ENCODE results near the gene PPP1CB. TPM values are rescaled to one million over a fixed set of nuclear protein-coding genes. Genes with fewer than 3 reads are reported as not detected.
"Not testable (repeated sequence)": the region's sequence is repeated elsewhere in the genome, so short reads cannot be mapped to it uniquely, and the experiment has no call there.

Gene PPP1CB
- total and polyA plus RNA-seq, 12 donors = 46.7 to 272 (median 190) TPM

- Histone ChIP-seq H3K4me1 (replicated peaks in 1 of 2) (peaks cover 0 to under 1% of the 10 kb centered on the region in 2 donors), H3K27ac (no peak overlapping the region), H3K36me3 (replicated peaks in 1 of 2) (no peaks in the 10 kb centered on the region), H3K27me3 (no peaks in the 10 kb centered on the region), H3K9me3 (replicated peaks in 1 of 3) (no peaks in the 10 kb centered on the region), H3K4me3 (no peak overlapping the region)
- TF ChIP-seq POLR2A (IDR thresholded peaks at IDR 0.05) (no peak), CTCF (IDR thresholded peaks at IDR 0.05) (no peak)
- WGBS, 4 donors = 87 to 94% (median 90%) methylated on average over 5 of the region's 5 CpGs
- no peak for DNase-seq
- intact Hi-C loops (cut with DNase I) = no loop called here
These were observed 20.9 kb upstream of the PPP1CB start for GRCh38 chr2:28730641-28731146.

GRCh38 chr2:28735511-28735910, 16.1 kb upstream of the PPP1CB start:
- TF ChIP-seq POLR2A (IDR thresholded peaks at IDR 0.05) (no peak), CTCF (IDR thresholded peaks at IDR 0.05) (no peak)
- H3K4me1 ChIP-seq (replicated peaks in 1 of 2) = peaks cover 7 to 10% of the 10 kb centered on the region in 2 donors
- H3K27me3 ChIP-seq = no peaks in the 10 kb centered on the region
- DNase-seq = no peak
- H3K27ac ChIP-seq = peak overlapping the region in 1 of 5 donors; percentile 52
- H3K4me3 ChIP-seq = no peak overlapping the region
- intact Hi-C loops (cut with DNase I) = no loop called here
- H3K36me3 ChIP-seq (replicated peaks in 1 of 2) = no peaks in the 10 kb centered on the region
- 74 to 86% (median 79%) methylated on average over 6 of the region's 6 CpGs for WGBS, 4 donors
- H3K9me3 ChIP-seq (replicated peaks in 1 of 3) = peaks cover 0 to 5% (median 0%) of the 10 kb centered on the region in 3 donors

- Histone ChIP-seq H3K27me3 (no peaks in the 10 kb centered on the region), H3K4me3 (no peak overlapping the region), H3K27ac (peak overlapping the region in 1 of 5 donors; percentile 52), H3K4me1 (replicated peaks in 1 of 2) (peaks cover 7 to 10% of the 10 kb centered on the region in 2 donors), H3K9me3 (replicated peaks in 1 of 3) (peaks cover 0 to 5% (median 0%) of the 10 kb centered on the region in 3 donors), H3K36me3 (replicated peaks in 1 of 2) (no peaks in the 10 kb centered on the region)
- WGBS, 4 donors = 24 to 37% (median 29%) methylated on average over 3 of the region's 3 CpGs
- no peak for TF ChIP-seq CTCF (IDR thresholded peaks at IDR 0.05)
- TF ChIP-seq POLR2A (IDR thresholded peaks at IDR 0.05) = no peak
- DNase-seq = peak; percentile 79 to 93 (median 90)
- intact Hi-C loops (cut with DNase I) = no loop called here
These were observed 15.6 kb upstream of the PPP1CB start for GRCh38 chr2:28736034-28736433.

- peaks cover 7 to 10% of the 10 kb centered on the region in 2 donors for H3K4me1 ChIP-seq (replicated peaks in 1 of 2)
- intact Hi-C loops (cut with DNase I) = no loop called here
- 89 to 98% (median 97%) methylated on average over 1 of the region's 1 CpG for WGBS, 4 donors
These were observed 14.0 kb upstream of the PPP1CB start for GRCh38 chr2:28737655-28738054.

GRCh38 chr2:28742619-28743018, 9.0 kb upstream of the PPP1CB start:
- H3K27me3 ChIP-seq; H3K27ac ChIP-seq; H3K36me3 ChIP-seq (replicated peaks in 1 of 2); H3K4me3 ChIP-seq; H3K4me1 ChIP-seq (replicated peaks in 1 of 2); H3K9me3 ChIP-seq (replicated peaks in 1 of 3); DNase-seq: not testable (repeated sequence)
- intact Hi-C loops (cut with DNase I) = loop anchor here in 1 of 2 donors (10.0 kb wide), 1 partner anchor 138 kb away; no protein-coding TSS in a partner anchor
- WGBS, 4 donors = 95 to 99% (median 97%) methylated on average over 6 of the region's 6 CpGs

More at GRCh38 chr2:28737655-28738054, 14.0 kb upstream of the PPP1CB start:
- TF ChIP-seq CTCF (IDR thresholded peaks at IDR 0.05) = no peak
- no peak overlapping the region for H3K27ac ChIP-seq
- DNase-seq = no peak
- H3K4me3 ChIP-seq = no peak overlapping the region
- H3K27me3 ChIP-seq = no peaks in the 10 kb centered on the region
- no peaks in the 10 kb centered on the region for H3K36me3 ChIP-seq (replicated peaks in 1 of 2)
- H3K9me3 ChIP-seq (replicated peaks in 1 of 3) = peaks cover 0 to 5% (median 0%) of the 10 kb centered on the region in 3 donors

Measured in adrenal gland (tissue), 12 donors.